ENCODE measurements around the gene SLCO2A1.

Gene SLCO2A1

DNA sequence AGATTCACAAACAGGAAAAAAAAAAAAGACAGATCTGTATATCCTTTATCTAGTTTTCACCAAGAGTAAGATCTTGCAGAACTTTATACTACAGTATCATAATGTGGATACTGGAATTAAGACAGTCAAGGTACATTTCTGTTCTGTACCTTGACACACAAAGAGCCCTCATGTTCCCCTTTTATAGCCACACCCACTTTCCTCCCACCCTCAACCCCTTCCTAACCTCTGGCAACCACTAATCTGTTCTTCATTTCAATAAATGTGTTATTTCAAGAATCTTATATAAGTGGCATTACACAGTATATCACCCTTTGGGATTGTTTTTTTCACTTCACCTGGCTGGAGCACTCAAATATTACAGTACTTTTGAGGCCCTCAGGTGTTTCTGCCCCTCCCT lies 130.4 kb downstream of the SLCO2A1 start:
- no peak for DNase-seq (ENCODE audit: low read depth)

DNA sequence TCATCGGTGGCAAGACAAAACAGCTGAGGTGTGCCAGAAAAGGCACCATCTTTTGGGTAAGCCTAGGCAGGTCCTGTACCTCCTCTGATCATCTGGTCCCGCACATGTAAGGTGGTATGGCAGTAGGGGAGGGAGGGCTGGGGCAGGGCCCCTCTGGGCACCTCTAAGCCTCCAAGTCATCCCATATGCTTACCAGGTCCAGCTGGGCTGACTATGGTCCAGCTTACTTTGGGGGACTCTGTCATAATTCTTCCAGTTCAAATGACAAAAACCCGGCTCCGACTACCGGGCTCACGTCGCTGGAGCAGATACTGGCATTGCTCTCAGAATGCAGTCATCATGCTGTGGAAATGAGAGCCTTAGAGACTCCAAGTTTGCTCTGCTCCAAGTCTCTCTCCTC lies 132.2 kb downstream of the SLCO2A1 start:
- no peak for DNase-seq (ENCODE audit: low read depth)

DNA sequence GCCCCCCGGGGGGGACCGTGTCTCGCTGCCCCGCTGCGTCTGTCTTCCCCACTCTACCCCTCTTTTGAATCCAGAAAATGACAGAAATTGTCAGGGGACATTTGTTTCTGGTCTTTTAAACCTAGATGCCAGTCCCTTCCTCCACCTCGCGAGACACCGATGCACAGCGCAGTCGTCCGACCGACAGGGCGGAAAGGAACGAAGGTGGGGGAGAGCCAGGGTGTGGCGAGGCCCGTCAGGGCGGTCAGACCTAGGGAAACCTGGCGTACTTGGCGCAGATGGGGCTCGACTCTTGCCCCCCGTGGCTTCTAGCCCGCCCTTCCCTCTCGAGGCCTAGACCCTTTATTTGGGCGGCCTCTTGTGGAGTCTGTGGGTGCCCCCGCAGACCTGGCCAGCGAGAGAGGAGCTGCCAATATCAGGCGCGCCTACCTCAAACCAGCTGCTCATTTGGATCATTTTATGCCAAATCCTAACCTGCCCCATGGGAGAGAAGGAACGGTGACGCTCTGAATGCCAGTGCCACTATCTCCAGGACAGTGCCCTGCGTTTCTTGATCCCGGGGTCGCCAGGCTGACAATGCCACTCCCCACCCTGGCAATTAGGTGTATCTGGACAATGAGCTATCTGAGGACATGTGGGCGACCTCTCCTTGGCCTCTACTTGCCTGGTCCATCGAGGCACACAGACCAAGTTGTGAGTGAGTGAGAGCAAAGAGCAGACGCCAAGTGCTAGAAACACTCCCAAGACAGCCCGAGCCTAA lies 133.5 kb downstream of the SLCO2A1 start:
- DNase-seq (ENCODE audit: low read depth) = no peak

DNA sequence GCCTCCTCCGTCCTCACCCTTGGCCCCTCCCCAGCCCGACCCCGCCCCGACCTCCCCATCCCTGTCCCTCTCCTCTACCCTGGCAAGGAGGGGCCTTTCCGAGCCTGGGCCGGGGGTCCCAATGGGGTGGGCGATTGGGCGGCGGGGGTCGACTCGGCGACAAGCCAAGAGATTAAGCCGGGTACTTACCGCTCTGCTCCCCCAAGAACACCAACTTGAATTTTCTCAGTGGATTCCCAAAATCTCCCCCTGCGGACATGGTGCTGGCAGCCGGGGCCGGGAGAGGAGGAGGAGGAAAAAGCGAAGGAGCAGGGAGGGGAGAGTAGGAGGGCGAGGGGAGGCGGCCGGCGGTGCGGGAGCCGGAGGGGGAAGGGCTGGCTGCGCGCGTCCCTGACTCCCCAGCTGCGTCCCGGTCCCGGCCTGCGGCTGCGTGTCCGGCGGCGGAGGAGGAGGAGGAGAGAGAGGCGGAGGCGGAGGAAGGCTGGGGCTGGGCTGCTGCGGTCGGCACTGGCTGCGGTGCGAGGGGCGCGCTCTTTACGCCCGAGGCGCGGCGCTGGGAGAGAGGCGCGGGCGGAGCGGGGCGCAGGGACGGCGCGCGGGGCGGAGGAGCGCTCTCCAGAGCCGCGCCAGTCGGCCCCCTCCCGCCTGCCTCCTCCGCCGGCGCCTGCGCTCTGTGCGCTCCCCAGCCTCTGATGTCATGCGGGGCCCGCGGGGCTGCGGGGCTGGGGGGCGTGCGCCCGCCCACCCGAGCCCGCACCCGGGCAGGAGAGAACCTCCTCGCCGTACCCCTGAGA lies 134.3 kb downstream of the SLCO2A1 start, which contains the start of gene RAB6B:
RAB6B (minus strand) TSS at position 675 of the 794 bp plus-strand sequence; CDS start at position 259, 416 bp downstream.
- DNase-seq (ENCODE audit: low read depth) = no peak

DNA sequence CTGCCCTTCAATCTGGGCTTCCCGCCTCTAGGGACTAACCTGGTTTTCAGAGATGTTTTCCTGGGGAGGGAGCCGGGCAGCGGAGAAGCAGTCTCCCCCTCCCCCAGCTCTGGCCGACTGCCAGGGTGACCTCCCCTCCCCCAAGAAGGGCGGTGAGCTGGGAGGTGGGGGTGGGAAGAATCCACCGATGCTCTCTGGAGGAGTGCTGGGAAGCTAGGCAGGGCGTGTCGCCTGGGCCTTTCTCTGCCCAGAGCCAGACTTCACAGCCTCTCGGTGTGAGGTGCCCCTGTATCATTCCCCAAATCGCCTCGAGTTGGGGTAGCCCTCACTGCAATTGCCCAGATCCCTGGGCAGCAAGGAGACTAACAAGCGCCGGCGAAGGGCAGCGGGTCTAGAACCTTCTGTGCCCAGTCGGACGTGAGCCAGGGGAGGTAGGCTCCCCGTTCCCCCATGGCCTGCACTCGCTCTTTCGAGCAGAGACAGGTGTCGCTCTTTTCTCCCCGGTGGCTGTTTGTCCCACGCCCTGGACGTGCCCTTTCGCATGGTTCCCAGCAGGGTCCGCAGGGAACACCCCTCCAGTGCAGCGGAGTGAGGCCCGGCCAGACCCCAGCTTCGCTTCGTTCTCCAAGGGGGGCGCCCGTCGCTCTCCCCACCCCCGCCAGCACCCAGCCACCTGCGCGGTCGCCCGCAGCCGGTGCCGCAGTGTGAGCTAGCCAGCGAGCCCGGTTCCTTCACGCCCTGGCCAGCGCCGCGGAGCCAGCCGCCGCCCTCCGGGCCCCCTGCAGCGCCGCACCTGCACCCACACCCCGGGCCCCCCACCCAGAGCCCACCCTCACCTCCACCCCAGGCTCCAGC lies 135.1 kb downstream of the SLCO2A1 start:
- no peak for DNase-seq (ENCODE audit: low read depth)

DNA sequence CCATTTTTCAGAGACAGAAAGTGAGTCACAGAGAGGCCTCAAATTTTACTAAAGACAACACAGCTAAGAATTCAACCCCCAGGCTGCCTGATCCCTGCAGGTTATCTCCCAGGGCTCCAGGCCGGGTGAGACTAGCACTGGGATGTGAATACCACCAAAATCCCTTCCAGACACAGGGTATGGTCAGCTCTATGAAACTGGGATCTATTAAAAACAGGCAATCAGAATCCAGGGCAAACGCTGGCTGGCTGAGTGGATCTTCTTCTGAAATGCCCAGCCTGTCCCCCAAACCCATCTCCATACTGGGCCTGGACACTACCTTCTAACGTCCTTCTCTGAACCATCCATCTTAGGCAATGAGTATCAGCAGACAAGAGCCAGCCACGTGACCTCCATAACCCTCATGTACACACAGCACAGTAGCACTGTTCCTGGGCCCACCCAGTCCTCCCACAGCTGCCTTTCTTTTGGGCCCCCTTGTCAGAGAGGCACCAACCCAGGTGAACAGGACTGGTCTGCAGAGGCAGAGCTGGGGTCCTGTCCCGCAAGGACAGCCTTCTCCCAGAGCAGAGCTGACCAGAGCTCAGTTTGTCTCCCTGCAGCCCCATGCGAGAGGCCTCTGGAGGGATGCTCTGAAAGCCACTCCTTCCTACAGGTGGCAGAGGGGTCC lies 135.9 kb downstream of the SLCO2A1 start:
- no peak for DNase-seq (ENCODE audit: low read depth)

DNA sequence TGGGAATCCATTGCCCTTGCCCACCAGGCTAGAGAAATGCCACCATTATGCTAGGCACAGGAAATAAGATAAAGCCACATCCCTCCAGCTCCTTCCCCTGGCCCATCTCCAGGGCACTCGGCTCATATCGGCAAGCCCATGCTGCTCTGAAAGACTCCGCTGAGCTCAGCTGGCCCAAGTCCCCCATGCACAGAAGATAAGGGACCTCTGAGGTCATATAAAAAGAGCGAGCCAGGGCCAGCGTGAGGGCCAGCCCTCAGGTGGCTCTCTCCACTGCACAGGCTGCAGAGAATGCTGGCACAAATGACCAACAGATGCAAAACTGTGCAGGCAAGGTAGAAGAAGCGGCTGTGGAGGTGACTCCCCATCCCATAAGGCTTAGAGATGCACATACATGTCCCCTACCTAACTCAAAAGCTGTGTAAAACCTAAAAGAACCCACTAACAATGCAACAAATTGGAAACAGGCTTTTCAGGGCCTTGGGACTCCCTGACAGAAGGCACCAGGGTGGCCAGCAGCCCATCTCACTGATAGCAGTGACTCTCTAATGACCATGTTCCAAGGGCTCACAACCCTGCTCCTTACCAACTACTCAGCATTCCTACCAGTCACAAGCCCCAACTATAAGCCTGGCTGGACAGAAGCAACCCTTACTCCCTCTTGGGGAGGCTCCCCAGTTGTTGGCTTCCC lies 137.0 kb downstream of the SLCO2A1 start:
- DNase-seq (ENCODE audit: low read depth) = no peak

DNA sequence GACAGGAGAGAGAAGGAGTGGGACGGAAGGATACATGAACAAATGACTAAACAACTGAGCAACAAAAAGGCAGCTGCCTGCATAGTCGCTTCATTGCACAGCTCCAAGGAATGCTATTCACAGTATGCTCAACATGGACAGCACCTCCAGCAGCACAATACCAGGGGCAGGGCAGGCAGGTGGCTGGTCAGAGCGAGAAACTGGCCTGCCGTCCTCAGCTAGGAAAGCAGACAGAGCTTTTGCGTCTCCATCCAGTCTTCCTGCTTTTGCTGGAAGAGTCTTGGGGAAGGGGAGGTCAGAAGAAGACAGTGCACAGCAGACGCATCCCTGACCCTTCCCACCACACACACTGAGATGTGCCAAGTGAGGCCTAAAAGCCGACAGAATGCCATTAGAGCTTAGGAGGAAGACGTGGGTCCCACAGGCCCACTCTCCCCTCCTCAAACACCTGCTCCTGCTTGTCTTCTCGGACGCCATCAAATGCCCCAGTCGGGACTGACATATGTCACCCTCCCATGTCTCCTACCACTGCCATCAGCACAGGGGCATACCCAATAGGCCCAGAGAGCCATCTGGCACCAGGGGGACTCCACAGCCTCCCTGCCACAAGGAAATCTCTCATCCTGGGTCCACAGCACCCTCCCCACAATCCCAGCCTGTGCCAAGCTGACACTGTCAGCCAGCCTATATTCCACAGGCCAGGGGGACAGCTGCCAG lies 137.9 kb downstream of the SLCO2A1 start:
- DNase-seq (ENCODE audit: low read depth) = no peak

DNA sequence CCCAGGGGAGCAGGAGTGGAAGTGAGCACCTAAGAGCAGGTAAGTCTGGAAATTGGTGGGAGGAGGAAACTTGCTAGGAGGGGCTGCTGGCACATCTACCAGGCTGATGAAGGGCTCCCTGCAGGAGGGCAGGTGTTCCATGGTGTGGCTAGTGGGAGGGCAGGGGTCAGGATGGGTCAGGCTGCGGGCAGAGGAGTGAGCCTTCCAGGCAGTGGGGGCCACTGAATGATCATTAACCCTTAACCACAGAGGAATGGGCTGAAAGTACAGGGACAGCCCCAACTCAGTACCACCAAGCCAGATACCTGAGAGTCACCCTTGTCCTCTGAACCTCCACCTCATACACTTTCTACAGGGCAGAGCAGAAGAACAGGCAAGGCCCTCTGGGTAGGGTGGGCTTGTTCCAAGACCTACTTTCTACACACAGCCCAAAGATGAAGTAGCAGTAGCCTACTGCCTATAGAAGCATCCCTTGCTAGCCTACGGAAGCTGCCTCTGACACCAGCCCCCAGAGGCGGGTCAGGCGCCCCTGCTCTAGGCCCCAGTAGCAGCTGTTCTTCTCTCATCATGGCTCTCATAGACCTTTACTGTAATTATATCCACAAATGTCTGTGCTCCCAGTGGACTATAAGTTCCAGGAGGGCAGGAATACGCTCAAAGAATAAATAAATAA lies 138.6 kb downstream of the SLCO2A1 start:
- no peak for DNase-seq (ENCODE audit: low read depth)

DNA sequence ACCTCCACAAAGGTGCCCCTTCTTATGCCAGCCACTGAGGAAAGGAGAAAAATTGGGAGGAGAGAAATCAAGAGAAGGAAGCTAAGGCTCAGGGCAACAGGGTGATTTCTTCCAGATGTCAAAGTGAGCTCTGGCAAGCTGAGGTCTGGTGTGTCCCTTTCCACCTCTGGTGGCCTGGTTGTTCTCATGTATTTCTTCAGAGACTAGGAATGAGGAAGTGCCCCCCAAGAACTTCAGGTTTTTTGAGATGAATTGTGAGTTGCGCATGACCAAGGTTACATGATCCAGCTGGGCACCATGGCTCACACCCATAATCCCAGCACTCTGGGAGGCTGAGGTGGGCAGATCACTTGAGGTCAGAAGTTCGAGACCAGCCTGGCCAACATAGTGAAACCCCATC lies 139.7 kb downstream of the SLCO2A1 start:
- no peak for DNase-seq (ENCODE audit: low read depth)

DNA sequence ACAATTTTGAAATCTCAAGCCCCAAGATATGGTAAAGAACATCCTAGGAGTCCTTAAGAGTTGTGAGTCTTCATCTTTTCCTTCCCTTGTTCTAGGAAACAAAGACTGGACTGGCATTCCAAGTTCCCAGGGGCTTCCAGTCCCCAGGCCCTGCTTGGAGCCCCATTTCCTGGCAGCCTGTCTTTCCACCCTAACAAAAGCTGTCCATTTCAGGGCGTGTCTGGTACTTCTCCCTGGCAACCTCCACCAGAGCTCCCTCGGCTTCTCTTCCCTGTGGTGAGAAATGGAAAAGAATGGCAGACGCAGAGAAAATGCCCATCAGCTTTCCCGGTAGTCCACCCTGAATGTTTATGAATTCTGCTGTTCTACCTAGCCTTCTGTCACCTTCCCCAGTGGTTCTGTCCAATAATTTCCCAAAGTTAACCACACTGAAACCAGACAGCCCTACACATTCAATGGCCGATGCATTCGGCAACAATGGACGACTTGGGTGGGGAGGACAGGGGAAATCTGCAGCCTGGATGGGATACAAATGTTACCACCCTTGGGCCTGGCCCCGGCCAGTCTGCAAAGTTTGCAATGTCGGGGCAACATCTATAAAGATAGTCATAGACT lies 140.9 kb downstream of the SLCO2A1 start:
- DNase-seq (ENCODE audit: low read depth) = no peak

DNA sequence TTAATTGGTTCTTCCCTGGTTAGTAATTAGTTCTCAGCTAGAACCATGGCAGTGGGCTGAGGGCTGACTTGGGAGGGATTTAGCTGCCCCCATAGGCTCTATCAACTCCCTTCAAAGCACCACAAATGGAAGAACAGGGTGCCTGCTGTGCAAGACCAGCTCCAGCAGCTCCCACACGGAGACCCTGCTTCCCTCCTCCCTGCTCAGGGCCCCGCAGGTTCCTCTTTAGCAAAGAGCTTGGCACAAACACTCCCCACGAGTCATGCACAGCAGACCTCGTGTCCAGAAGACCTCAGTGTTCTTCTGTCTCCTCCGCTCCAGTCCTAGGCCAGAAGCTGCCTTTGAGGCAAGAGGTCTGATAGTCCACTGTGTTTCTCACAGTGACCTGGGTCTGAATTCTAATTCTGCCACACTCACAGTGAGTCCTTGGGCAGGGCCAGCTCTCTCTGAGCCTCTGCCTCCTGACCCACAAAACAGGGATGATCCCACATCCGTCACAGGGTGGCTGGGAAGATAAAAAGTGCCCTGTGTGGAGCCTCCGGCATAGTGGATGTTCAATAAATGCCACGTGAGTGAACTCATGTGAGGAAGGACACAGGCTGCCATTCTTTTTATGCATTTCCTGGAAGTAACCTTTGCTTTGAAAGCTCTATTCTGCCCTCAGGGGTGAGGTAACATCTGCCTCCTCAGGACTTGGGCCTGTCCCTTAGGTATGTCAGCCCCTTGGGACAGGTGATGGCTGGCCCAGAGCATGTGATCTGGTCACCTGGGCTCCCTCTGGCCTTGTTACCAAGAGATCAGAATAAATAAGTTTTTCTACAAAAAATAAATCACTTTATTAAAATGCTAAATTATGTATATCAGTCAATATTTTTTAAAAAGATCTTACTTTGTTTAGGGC lies 141.7 kb downstream of the SLCO2A1 start:
- no peak for DNase-seq (ENCODE audit: low read depth)

DNA sequence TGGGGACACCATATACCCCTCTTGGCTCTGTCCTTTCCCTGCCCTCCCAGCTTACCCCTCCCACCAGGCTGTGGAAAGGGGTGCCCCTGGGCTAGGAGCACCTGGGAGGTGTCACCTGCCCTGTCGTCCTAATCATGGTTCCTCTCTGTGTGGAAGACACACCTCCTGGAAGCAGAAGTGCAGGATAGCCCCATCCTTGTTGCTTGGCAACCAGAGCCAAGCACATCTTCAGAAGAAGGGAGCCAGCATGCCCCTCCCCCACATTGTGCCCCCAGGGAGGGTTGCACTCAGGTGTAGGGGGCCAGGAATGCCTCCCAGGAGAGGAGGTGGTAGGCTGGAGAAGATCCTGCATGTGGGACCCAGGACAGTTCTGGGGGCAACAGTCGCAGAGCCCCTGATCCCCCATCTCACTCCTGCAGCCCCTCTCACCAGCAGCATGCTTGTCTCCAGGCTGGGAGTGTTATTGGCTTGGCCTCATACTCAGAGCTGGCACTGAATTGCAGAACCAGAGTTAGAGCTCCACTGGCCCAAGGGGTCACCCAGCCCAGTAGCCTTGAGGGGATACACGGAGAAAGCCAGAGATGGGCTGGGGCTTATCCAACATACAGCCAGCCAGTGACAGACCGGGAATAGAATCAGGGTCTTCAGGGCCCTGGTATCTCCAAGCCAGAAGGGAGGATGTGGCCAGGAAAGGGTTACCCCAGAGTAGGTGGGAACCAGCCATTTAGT lies 142.5 kb downstream of the SLCO2A1 start:
- no peak for DNase-seq (ENCODE audit: low read depth)

DNA sequence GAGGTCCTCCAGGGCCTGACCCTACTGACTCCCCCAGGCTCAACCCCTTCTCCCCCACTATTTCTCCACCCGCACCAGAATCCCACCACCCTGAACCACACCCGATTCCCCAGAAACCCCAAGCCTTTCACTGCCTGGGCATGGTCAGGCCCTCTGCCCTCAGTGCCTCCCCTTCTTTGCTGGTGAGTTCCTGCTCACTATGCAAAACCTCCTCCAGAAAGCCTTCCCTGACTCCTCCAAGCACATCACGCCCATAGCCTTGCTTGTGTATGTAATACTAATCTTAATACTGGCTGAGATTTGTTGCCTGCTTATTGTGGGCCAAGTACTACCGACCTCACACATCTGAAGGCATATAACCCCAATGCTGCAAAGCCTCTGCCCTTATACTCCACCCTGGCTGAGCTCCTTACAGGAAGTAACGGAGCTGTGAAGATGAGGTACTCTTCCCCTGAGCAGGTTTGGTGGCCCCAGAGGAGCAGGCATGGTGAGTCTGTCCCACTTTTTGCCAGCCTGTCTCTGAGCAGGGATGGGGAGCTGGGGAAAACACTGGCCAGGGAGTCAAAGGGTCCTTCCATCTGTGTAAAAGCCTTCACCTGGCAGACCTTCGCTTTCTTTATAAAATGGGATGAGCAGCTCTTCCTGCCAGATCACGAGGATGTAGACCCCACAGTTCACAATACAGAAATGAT lies 143.5 kb downstream of the SLCO2A1 start:
- DNase-seq (ENCODE audit: low read depth) = no peak

DNA sequence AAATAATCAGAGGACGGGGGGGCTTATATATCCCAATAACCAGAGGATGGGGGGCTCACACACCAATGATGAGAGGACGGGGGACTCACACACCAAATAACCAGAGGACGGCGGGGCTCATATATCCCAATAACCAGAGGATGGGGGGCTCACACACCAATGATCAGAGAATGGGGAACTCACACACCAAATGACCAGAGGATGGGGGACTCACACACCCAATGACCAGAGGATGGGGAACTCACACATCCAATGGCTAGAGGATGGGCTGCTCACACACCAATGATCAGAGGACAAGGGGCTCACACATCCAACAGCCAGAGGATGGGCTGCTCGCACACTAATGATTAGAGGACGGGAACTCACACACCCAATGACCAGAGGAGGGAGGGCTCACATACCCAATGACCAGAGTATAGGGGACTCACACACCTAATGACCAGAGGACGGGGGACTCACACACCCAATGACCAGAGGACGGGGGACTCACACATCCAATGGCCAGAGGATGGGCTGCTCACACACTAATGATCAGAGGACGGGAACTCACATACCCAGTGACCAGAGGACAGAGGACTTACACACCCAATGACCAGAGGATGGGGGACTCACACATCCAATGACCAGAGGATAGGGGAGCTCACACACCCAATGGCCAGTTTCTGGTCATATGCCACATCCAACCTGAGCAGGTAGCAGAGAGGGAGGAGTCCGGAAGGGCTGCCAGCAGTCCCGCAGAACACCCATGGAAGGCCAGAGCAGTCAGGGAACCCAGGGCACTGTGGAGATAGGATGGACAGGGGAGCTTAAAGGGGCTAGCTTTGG lies 144.6 kb downstream of the SLCO2A1 start:
- no peak for DNase-seq (ENCODE audit: low read depth)
